Right atrium auricular region (tissue), 2 donors: ENCODE measurements around the gene SAMD9. TPM values are rescaled to one million over a fixed set of nuclear protein-coding genes. Genes with fewer than 3 reads are reported as not detected.
"Not testable (repeated sequence)": the region's sequence is repeated elsewhere in the genome, so short reads cannot be mapped to it uniquely, and the experiment has no call there.

Experiments
- DNase-seq: peaks from one replicate; pipeline ENCODE4 v3.0.0-alpha.2; 2019; ENCODE audit warnings: low spot score
- H3K27ac ChIP-seq, 2 donors: fragments of 200-600 bp; sonication (generic); 1 replicate in 1 of 2; 2 replicates in 1 of 2; pipeline ENCODE4 v1.5.1; 2016 to 2019
- H3K27me3 ChIP-seq, 2 donors: fragments of 200-600 bp; sonication (generic); one replicate each; pipeline versions ENCODE4 v1.5.1 to v1.6.0; 2017 to 2019
- H3K36me3 ChIP-seq: fragments of 200-600 bp; sonication (generic); one replicate; pipeline ENCODE4 v1.5.1; 2016
- H3K4me1 ChIP-seq, 2 donors: fragments of 200-600 bp; sonication (generic); one replicate each; pipeline versions ENCODE4 v1.5.1 to v1.6.0; 2017 to 2019
- H3K4me3 ChIP-seq, 2 donors: fragments of 200-600 bp; sonication (generic); 1 replicate in 1 of 2; 2 replicates in 1 of 2; pipeline ENCODE4 v1.5.1; 2017 to 2019; ENCODE audit warnings: mild to moderate bottlenecking in 1 of 2, moderate library complexity in 1 of 2
- H3K9me3 ChIP-seq, 2 donors: fragments of 200-600 bp; sonication (generic); one replicate each; pipeline ENCODE4 v1.5.1; 2019
- total RNA-seq, 2 donors: library from RNA; depleted of rRNA; stranded (reverse); fragments of >200 nt; gene quantifications; one replicate each; pipeline ENCODE4 v1.1.0, GENCODE V29; 2016
- TF ChIP-seq, protein P1 (sequence below), 2 donors: fragments of 200-600 bp; sonication (generic); IDR thresholded peaks; one replicate each; pipeline ENCODE4 v1.5.1; 2019; ENCODE audit warnings: antibody characterized with exemption in 2 of 2

Gene SAMD9
- total RNA-seq, 2 donors from 2014 or later = 2.3 to 3.6 TPM

DNA sequence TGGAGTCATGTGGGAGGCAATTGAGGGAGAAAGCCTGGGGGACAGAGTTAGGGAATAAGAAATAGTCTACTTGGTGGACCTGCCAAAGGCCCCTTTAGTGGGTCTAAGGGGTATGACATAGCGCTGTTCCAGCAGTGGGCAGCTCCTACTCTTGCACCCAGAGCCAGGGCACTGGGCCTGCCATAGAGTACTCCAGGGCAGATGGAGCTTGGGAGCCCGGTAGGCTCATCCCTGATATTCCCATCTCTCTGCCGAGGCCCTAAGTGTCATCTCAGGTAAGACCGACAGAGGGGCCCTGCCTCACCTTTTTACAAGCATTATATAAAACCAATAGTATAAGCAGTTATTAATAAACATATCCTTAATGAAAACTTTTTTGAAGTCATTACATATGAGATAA lies 20.8 kb upstream of the SAMD9 start:
- Histone ChIP-seq H3K4me1 (no peaks in the 10 kb centered on the region), H3K27ac (no peak overlapping the region), H3K4me3 (no peak overlapping the region), H3K9me3 (peaks cover 0 to 82% of the 10 kb centered on the region in 2 donors), H3K27me3 (no peaks in the 10 kb centered on the region), H3K36me3 (peaks cover 70% of the 10 kb centered on the region)
- TF ChIP-seq, protein P1, sequence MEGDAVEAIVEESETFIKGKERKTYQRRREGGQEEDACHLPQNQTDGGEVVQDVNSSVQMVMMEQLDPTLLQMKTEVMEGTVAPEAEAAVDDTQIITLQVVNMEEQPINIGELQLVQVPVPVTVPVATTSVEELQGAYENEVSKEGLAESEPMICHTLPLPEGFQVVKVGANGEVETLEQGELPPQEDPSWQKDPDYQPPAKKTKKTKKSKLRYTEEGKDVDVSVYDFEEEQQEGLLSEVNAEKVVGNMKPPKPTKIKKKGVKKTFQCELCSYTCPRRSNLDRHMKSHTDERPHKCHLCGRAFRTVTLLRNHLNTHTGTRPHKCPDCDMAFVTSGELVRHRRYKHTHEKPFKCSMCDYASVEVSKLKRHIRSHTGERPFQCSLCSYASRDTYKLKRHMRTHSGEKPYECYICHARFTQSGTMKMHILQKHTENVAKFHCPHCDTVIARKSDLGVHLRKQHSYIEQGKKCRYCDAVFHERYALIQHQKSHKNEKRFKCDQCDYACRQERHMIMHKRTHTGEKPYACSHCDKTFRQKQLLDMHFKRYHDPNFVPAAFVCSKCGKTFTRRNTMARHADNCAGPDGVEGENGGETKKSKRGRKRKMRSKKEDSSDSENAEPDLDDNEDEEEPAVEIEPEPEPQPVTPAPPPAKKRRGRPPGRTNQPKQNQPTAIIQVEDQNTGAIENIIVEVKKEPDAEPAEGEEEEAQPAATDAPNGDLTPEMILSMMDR (IDR thresholded peaks at IDR 0.05) = no peak
- DNase-seq = no peak

DNA sequence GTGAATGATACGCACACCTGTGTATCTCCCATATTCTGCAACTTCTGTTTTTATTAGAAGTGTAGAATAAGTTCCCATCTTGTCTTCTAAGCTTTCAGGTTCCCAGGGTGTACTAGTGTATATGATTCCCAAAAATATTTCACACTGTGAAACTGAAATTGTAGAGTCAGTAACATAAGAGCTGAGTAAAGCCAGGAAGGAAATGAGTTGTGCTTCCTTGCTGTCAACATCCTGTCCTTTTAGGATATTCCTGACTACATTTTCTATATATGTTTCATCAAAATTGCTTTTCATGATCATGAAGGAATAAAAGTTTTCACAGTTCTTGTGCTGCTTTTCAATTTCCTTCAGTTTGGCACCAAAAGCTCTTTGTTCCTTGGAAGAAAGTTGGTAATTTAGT lies 15.2 kb upstream of the SAMD9 start:
- H3K9me3 ChIP-seq = peaks cover 6 to 82% of the 10 kb centered on the region in 2 donors

GRCh38 chr7:93132216-93132615 lies 14.4 kb upstream of the SAMD9 start:
- no peaks in the 10 kb centered on the region for H3K4me1 ChIP-seq
- H3K4me3 ChIP-seq = no peak overlapping the region
- H3K36me3 ChIP-seq = peaks cover 22% of the 10 kb centered on the region
- no peak overlapping the region for H3K27ac ChIP-seq
- H3K9me3 ChIP-seq = peaks cover 6 to 79% of the 10 kb centered on the region in 2 donors
- no peak for DNase-seq
- TF ChIP-seq, protein P1 (IDR thresholded peaks at IDR 0.05) = no peak
- H3K27me3 ChIP-seq = no peaks in the 10 kb centered on the region

More for the DNA sequence above, 15.2 kb upstream of the SAMD9 start:
- H3K36me3 ChIP-seq = peaks cover 28% of the 10 kb centered on the region
- TF ChIP-seq, protein P1 (IDR thresholded peaks at IDR 0.05) = no peak
- DNase-seq = no peak
- no peaks in the 10 kb centered on the region for H3K27me3 ChIP-seq
- H3K4me3 ChIP-seq = no peak overlapping the region
- H3K4me1 ChIP-seq = no peaks in the 10 kb centered on the region
- no peak overlapping the region for H3K27ac ChIP-seq

- not testable (repeated sequence) for H3K27ac ChIP-seq, H3K27me3 ChIP-seq, H3K4me1 ChIP-seq, DNase-seq, H3K4me3 ChIP-seq, H3K36me3 ChIP-seq
- H3K9me3 ChIP-seq = peaks cover 0 to 39% of the 10 kb centered on the region in 2 donors
Observed at GRCh38 chr7:93126954-93127353, 9.2 kb upstream of the SAMD9 start.

DNA sequence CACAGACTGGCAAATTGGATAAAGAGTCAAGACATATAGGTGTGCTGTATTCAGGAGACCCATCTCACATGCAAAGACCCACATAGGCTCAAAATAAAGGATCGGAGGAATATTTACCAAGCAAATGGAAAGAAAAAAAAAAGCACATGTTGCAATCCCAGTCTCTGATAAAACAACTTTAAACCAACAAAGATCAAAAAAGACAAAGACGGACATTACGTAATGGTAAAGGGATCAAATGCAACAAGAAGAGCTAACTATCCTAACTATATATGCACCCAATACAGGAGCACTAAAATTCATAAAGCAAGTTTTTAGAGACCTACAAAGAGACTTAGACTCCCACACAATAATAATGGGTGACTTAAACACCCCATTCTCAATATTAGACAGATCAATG lies 5.8 kb upstream of the SAMD9 start:
- H3K36me3 ChIP-seq, DNase-seq, H3K27me3 ChIP-seq, H3K4me3 ChIP-seq, H3K27ac ChIP-seq, H3K4me1 ChIP-seq: not testable (repeated sequence)
- H3K9me3 ChIP-seq = peaks cover 0 to 24% of the 10 kb centered on the region in 2 donors

GRCh38 chr7:93120592-93121549 lies 3.1 kb upstream of the SAMD9 start:
- TF ChIP-seq, protein P1 (IDR thresholded peaks at IDR 0.05) = no peak
- Histone ChIP-seq H3K4me1 (no peaks in the 10 kb centered on the region), H3K4me3 (no peak overlapping the region), H3K9me3 (peaks cover 0 to 10% of the 10 kb centered on the region in 2 donors), H3K27ac (no peak overlapping the region), H3K27me3 (no peaks in the 10 kb centered on the region), H3K36me3 (no peaks in the 10 kb centered on the region)
- DNase-seq = no peak
